Transverse colon (tissue), 4 donors: ENCODE results near the gene THSD4. TPM values are rescaled to one million over a fixed set of nuclear protein-coding genes. Genes with fewer than 3 reads are reported as not detected.
A peak's percentile ranks its signal among the peaks of the same experiment; 100 is the strongest.

ENCODE experiments used
- DNase-seq: peaks from one replicate; pipeline ENCODE4 v3.0.0-alpha.2; 2019
- H3K27ac ChIP-seq, 4 donors: fragments of 200-600 bp; sonication (generic); 2 replicates each; pipeline ENCODE4 v1.5.1; 2016 to 2018; ENCODE audit warnings: inconsistent platforms in 4 of 4
- H3K27me3 ChIP-seq: fragments of 200-600 bp; sonication (generic); 2 replicates; pipeline ENCODE4 v1.5.1; 2017; ENCODE audit warnings: inconsistent platforms
- H3K36me3 ChIP-seq, 4 donors: fragments of 200-600 bp; sonication (generic); 2 replicates each; pipeline ENCODE4 v1.5.1; 2017 to 2019; ENCODE audit warnings: inconsistent platforms in 4 of 4
- H3K4me1 ChIP-seq, 4 donors: fragments of 200-600 bp; sonication (generic); 2 replicates each; pipeline ENCODE4 v1.5.1; 2017 to 2020; ENCODE audit warnings: inconsistent platforms in 4 of 4
- H3K4me3 ChIP-seq, 4 donors: fragments of 200-600 bp; sonication (generic); 1 replicate in 1 of 4; 2 replicates in 3 of 4; pipeline versions ENCODE4 v1.5.1 to v1.6.1; 2017 to 2019; ENCODE audit warnings: inconsistent platforms in 4 of 4
- H3K9me3 ChIP-seq, 2 donors: fragments of 200-600 bp; sonication (generic); 2 replicates each; pipeline ENCODE4 v1.5.1; 2017 to 2019; ENCODE audit warnings: inconsistent platforms in 2 of 2
- CTCF ChIP-seq, 5 experiments: fragments of 200-600 bp in 3 of 5; fragments of 450-650 bp in 2 of 5; sonication (generic) in 3 of 5; IDR thresholded peaks; 1 replicate in 2 of 5; 2 replicates in 3 of 5; pipeline ENCODE4 v1.5.1; 2016 to 2017; ENCODE audit warnings: antibody characterized with exemption in 5 of 5, inconsistent platforms in 3 of 5, mild to moderate bottlenecking in 2 of 5, moderate library complexity in 1 of 5
- EP300 ChIP-seq: sonication (generic); formaldehyde crosslinking; IDR thresholded peaks from one replicate; pipeline ENCODE4 v1.6.1; 2017; ENCODE audit warnings: antibody characterized with exemption, low read depth
- POLR2A ChIP-seq: fragments of 450-650 bp; IDR thresholded peaks from one replicate; pipeline ENCODE4 v1.6.1; 2016; ENCODE audit warnings: antibody characterized with exemption, mild to moderate bottlenecking, moderate library complexity
- POLR2AphosphoS5 ChIP-seq, 3 donors: sonication (generic); formaldehyde crosslinking; IDR thresholded peaks; one replicate each; pipeline ENCODE4 v1.6.1; 2016; ENCODE audit warnings: antibody characterized with exemption in 3 of 3
- WGBS, 2 donors: methylation state at CpG; one replicate each; pipeline ENCODE4 v1.1.5; 2018; ENCODE audit warnings: low coverage in 1 of 2; 5-methylcytosine and 5-hydroxymethylcytosine counted together
- in situ Hi-C, 4 donors: fragments of 200-750 bp; cut with MboI; loops; one replicate each; pipeline versions ENCODE4 v1.15.0 to v1.15.1; 2017; ENCODE audit warnings: low sequenced_read_pairs in 3 of 4, low pct_ligation_motif_present in 1 of 4, low pct_unique_long_range_greater_than_20kb in 1 of 4
- intact Hi-C: fragments of 100-400 bp; cut with DNase I; formaldehyde crosslinking; loops from one replicate; pipeline ENCODE4 v1.15.1; 2023; ENCODE audit warnings: low total_unique reads
- total RNA-seq, 4 donors: library from RNA; depleted of rRNA; stranded (reverse); fragments of >200 nt; gene quantifications; one replicate each; pipeline ENCODE4 v1.1.0, GENCODE V29; 2016

The THSD4 gene
- total RNA-seq, 4 donors from 2014 or later = 13.3 to 57.2 (median 47.4) TPM

GRCh38 chr15:71485094-71485693 is 369.9 kb downstream of the THSD4 start:
- WGBS, 2 donors = 88 to 94% methylated on average over 2 of the region's 2 CpGs

GRCh38 chr15:71489570-71489969 is 374.3 kb downstream of the THSD4 start:
- H3K27me3 ChIP-seq = no peaks in the 10 kb centered on the region
- H3K27ac ChIP-seq = no peak overlapping the region
- TF ChIP-seq POLR2AphosphoS5 (IDR thresholded peaks at IDR 0.05) = no peak
- intact Hi-C loops = no loop called here
- DNase-seq = no peak
- H3K4me3 ChIP-seq = no peak overlapping the region
- H3K4me1 ChIP-seq = no peaks in the 10 kb centered on the region
- H3K9me3 ChIP-seq = no peaks in the 10 kb centered on the region
- 87 to 94% methylated on average over 3 of the region's 3 CpGs for WGBS, 2 donors
- no peaks in the 10 kb centered on the region for H3K36me3 ChIP-seq
- in situ Hi-C loops = no loop called here

More at GRCh38 chr15:71485094-71485693, 369.9 kb downstream of the THSD4 start:
- no peaks in the 10 kb centered on the region for H3K4me1 ChIP-seq
- no peak overlapping the region for H3K27ac ChIP-seq
- intact Hi-C loops (no loop called here), in situ Hi-C loops (no loop called here)
- TF ChIP-seq POLR2AphosphoS5 (IDR thresholded peaks at IDR 0.05) (no peak), CTCF (IDR thresholded peaks at IDR 0.05) (peak in 3 of 5 experiments; percentile 13 to 26 (median 17))
- no peak overlapping the region for H3K4me3 ChIP-seq
- H3K27me3 ChIP-seq = no peaks in the 10 kb centered on the region
- H3K36me3 ChIP-seq = no peaks in the 10 kb centered on the region
- no peaks in the 10 kb centered on the region for H3K9me3 ChIP-seq
- no peak for DNase-seq

- no peak for DNase-seq
- H3K27ac ChIP-seq = no peak overlapping the region
- TF ChIP-seq POLR2A (no peak), CTCF (IDR thresholded peaks at IDR 0.05) (no peak), EP300 (no peak), POLR2AphosphoS5 (IDR thresholded peaks at IDR 0.05) (no peak)
- no peaks in the 10 kb centered on the region for H3K36me3 ChIP-seq
- no peaks in the 10 kb centered on the region for H3K4me1 ChIP-seq
- intact Hi-C loops = no loop called here
- no peaks in the 10 kb centered on the region for H3K9me3 ChIP-seq
- H3K27me3 ChIP-seq = no peaks in the 10 kb centered on the region
- in situ Hi-C loops = no loop called here
- WGBS, 2 donors = 75 to 90% methylated on average over 1 to 5 of the region's 5 CpGs
- no peak overlapping the region for H3K4me3 ChIP-seq
These were observed 378.3 kb downstream of the THSD4 start for GRCh38 chr15:71493526-71493925.

- intact Hi-C loops (no loop called here), in situ Hi-C loops (no loop called here)
- Histone ChIP-seq H3K27ac (no peak overlapping the region), H3K27me3 (no peaks in the 10 kb centered on the region), H3K36me3 (no peaks in the 10 kb centered on the region), H3K4me3 (no peak overlapping the region), H3K9me3 (no peaks in the 10 kb centered on the region), H3K4me1 (no peaks in the 10 kb centered on the region)
- no peak for TF ChIP-seq POLR2AphosphoS5 (IDR thresholded peaks at IDR 0.05)
- TF ChIP-seq POLR2A = no peak
- no peak for TF ChIP-seq EP300
- no peak for TF ChIP-seq CTCF (IDR thresholded peaks at IDR 0.05)
- WGBS, 2 donors = 58 to 79% methylated on average over 4 to 9 of the region's 9 CpGs
- no peak for DNase-seq
These were observed 379.5 kb downstream of the THSD4 start for GRCh38 chr15:71494563-71495397.
